HUDEP-2 (cell line): ENCODE data around the gene TBC1D24.

Experiments
- DNase-seq, 76 experiments: peaks; one replicate each; lab custom pipeline; 2025; ENCODE audit not compliant: unreplicated experiment in 76 of 76; lab: John Stamatoyannopoulos, UW

Gene TBC1D24

GRCh38 chr16:2497695-2498484 lies 23.0 kb downstream of the TBC1D24 start:
- no peak for DNase-seq

- no peak for DNase-seq
Measured at GRCh38 chr16:2498531-2499253, 23.8 kb downstream of the TBC1D24 start.

DNA sequence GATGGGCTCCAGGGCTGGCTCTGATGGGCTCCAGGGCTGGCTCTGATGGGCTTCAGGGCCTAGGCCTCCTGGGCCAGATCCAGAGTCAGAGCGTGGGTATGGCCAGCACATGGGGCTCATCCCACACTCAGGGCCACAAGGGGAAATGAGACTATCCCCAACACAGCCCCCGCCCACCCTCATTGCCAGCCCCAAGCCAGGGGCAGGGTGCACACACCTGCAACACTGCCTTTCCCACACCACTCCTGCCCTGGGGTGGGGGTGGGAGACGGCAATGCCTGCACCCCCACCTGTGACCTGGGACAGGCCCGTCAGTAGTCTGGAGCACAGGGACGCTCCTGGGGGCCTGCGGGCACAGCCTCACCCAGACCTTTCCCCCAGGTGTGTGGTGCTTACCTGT lies 24.5 kb downstream of the TBC1D24 start:
- no peak for DNase-seq

DNA sequence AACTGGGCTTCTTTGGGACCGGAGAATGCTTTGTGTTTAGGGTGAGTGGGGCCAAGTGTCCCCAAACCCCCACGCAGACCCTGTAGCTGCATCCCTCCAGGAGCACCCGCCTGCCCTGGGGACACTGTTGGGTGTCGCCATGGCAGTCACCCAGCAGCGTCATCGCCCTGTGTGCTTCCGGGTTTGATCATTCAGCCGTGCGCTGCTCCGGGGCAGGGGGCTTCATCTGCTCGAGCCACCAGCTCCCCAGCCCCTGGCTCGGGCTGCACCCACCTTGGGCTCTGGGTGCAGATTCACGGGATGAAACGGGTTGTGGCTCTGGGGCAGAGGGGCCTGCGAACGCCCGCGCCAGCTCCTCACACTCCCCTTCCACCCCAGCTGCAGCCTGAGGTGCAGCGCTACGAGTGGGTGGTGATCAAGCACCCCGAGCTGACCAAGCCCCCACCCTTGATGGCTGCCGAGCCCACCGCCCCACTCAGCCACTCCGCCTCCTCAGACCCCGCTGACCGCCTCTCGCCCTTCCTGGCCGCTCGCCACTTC lies 25.0 kb downstream of the TBC1D24 start:
- no peak for DNase-seq

DNA sequence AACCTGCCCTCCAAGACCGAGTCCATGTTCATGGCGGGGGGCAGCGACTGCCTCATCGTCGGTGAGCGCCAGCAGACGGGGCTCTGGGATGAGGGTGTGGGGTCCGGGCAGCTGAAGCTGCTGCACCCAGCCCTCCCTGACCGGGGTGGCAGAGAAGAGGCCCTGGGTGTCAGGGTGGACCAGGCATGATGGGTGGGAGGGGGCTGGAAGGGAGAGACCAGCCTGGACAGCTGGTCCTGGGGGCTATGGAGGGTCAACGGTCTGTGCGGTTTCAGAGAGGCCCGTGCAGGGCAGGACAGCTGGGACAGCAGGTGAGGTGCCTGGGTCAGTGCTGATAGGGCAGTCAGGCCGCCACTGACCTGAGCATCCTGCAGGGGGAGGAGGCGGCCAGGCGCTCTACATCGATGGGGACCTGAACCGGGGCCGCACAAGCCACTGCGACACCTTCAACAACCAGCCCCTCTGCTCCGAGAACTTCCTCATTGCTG lies 25.5 kb downstream of the TBC1D24 start:
- no peak for DNase-seq

DNA sequence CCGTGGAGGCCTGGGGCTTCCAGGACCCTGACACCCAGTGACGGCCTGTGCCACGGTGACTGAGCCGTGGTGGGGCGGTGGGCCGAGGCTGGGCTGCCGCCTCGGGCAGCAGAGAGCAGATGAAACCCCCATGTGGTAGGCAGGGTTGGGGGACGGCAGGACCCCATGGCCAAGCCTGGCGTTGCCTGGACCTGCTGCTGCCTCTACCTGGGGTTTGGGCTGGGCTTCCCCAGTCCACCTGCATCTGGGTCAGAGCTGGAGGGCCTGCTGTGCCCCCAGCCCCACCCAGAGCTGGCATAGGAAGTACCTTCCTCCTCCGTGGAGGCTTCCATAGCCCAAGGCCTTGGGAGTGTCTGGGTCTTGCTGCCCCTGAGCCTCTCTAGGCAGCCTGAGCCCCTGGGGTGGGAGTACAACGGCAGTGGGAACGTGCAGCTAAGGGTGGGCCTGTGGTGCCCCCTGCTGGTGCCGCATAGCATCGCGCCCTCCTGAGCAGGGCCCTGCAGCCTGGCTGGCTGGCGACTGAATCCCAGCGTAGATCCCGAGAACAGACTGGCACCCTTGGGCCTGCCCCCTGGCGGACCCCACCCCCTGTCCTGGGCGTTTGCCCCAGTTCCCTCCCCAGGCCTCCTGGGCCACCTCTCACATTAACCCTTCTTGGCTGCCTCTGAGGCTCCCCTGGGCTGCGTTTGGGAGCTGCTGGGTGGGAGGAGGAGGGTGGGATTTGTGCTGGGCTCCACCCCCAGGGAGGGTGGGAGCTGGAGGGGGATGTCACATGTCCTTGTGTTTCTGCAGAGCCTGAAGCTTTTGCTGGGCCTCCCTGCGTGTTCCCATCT lies 26.2 kb downstream of the TBC1D24 start:
- peak in 61 of 76 experiments; percentile 17 to 81 (median 61) for DNase-seq

DNA sequence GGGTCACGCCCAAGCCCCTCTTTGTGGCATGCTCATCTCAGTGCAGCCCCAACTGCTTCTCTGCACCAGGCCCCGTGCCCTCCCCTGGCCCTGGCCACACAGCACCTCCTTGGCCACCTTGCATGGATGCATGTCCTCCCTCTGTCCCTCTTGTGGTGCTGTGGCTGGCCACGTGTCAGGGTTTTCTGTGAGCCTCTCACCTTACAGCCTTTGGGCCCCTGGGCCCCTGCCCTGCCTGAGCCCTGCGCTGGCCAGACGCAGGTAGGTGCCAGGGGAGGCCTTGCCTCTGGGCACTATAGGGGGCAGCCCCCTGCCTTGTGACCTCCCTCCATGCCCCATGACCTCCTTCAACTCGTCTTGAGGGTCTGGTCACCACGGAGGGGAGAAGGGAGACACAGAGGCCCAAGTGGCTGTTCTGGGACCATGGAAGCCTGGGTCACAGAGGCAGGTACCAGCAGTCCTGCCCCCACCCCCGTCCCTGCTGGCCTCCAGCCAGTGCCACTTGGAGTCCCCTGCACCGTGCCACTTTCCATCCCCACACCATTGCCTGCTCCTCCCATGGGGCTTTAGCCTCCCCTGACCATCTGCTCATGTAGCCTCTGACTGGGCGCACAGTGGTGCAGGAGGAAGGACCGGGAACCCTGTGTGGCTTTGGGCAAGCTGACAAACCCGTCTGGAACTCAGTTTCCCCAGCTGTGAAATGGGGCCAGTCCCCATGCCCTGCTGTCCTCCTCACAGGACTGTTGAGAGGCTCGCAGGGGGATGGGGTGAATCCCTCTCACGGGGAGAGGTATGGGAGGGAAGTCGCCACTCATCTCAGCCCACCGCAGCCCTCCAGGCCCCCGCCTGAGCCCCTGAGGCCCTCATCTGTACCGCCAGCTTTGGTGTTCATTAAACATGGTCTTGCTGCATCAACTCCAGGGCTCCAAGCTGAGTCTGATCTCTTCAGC lies 27.3 kb downstream of the TBC1D24 start:
- no peak for DNase-seq

GRCh38 chr16:2505695-2506094 lies 30.8 kb downstream of the TBC1D24 start:
- no peak for DNase-seq

DNA sequence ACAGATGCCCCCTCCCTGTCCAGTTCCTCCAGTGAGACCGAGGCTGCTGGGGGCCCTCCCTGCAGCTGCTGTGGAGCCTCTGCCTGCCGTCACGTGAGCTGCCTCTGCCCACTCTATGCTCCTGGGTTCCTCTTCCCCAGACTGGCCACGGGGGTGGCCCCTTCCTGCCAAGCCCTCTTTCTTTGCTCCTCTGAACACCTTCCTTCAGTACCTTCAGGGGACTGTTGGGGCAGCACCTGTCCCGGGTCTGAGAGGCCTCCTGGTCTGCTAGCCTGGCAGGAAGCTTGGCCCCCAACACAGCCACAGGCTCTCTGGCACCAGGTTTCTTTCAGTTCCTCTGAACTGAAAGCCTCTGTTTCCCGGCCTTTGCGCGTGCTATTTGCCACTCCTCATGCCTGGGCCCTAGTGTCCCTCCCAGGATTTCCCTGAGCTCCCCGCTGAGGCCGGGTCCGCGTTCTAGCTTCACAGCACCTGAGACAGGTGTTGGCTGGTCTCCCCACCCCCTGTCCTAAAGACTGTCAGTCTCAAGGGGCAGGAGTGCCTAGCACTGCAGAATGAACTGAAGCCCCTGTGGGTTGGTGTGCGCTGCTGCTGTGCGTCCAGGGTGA lies 32.2 kb downstream of the TBC1D24 start:
- DNase-seq, result no peak

GRCh38 chr16:2507665-2508064 lies 32.7 kb downstream of the TBC1D24 start:
- DNase-seq, result no peak

DNA sequence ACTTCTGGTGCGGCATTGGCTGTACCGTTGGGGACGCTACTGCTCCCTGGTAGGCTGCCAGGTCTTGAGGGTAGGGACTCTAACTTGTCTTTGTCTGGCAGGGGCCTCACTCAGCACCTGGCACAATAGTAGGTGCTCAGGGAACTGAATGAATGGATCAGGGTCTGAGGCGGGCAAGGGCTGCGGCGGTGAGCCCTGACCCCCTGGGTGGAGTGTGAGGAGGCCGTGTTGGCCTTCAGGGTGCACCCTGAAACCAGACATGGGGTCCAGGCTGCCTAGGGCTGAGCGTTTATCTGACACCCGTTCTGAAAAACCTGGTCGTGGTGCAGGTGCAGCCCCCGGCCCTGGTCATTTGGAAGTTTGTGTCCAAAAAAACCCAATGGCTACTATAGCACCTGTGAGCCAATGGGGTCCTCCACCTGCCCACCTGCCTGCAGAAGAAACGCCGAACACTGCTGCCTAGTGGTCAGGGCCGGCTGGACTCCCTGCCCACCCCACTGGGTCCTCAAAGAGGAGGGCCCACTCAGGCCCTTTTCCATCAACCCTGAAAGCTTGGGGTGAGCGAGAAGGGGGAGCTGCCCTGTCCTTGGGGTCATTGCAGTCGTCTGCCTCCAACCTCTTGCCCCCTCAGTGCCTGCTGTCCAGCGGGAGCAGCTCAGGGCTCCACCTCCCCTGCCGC lies 33.9 kb downstream of the TBC1D24 start:
- no peak for DNase-seq

DNA sequence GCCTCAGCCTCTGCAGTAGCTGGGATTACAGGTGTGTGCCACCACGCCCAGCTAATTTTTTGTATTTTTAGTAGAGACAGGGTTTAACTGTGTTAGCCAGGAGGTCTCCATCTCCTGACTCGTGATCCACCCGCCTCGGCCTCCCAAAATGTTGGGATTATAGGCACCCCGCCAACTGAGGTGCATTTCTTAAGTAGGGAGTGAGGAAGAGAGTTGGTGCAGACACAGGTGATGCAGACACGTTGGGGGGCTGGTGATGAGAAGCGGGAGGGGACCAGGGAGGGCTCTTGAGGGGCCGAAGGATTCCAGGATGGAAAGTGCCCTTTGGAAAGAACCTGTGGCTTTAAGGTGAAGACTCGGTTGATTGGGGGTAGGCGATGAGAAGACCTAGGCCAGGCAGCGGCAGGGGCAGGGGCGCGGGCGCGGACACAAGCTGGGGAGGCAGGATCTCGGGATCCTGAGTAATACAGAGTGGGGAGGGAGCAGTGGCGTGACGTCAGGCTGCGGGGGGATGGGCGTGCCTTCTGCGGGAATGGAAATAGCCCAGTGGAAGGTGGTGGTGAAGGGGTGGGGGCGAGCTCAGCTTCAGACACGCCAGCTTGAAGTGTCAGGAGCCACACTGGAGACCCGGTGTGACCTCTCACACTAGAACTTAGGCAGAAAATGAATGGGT lies 36.3 kb downstream of the TBC1D24 start:
- DNase-seq, result no peak

GRCh38 chr16:2511996-2512734 lies 37.2 kb downstream of the TBC1D24 start:
- DNase-seq, result no peak

GRCh38 chr16:2512735-2513404 lies 37.9 kb downstream of the TBC1D24 start:
- peak in 2 of 76 experiments; percentile 5 to 11 for DNase-seq

DNA sequence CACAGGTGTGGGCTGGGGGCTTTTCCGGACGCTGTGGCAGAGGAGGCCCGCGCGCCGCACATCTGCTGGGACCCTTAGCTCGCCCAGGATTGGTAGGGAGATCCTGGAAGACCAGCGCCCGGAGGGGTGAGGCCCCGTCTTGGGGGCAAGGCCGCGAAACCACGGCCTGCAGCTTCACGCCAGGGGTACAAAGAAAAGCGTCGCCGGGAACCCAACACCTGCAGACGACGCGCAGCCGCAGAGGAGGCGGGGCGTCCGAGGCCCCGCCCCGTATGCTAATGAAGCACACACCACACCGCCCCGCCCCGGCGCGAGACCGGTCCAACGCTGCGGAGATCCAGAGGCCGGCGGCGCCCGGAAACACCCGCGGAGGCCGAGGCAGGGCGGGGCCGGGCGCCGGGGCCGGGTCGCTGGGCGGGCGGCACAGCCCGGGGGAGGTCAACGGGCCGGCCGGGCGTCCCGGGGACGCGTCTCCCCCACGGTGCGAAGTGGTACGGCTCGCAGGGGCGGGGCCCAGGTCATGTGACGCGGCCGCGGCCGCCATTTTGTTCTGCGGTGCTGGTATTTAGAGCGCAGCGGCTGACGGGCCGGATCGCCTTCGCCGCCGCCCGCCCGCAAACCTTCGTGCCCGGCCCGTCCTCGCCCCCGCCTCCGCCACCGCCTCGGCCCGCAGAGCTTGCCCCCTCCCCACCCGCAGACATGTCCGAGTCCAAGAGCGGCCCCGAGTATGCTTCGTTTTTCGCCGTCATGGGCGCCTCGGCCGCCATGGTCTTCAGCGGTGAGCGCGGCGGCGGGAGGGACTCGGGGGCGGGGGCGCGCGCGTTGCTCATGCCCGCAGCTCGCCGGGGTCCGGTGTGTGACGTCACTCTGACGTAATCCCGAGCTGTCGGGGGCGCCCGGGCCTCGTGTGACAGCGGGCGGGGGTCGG lies 38.7 kb downstream of the TBC1D24 start, which contains the start of gene ATP6V0C:
Gene ATP6V0C, plus strand, starts transcription at position 548 of the 928 bp plus-strand sequence. Its CDS starts 152 bp downstream, at position 700.
- DNase-seq, result peak in 72 of 76 experiments; percentile 46 to 97 (median 88)
